Measurements from ENCODE around the gene ESR1. TPM values are rescaled to one million over a fixed set of nuclear protein-coding genes. Genes with fewer than 3 reads are reported as not detected.
"Not testable (repeated sequence)": the region's sequence is repeated elsewhere in the genome, so short reads cannot be mapped to it uniquely, and the experiment has no call there.

The ESR1 gene
- total and polyA plus RNA-seq, 12 donors: 0.09 to 1.9 (median 1.2) TPM

- TF ChIP-seq CTCF (IDR thresholded peaks at IDR 0.05): no peak
- ATAC-seq: no peak
- WGBS, 2 donors: 90 to 92% methylated on average over 3 of the region's 3 CpGs
- no peaks in the 10 kb centered on the region for H3K4me1 ChIP-seq
- DNase-seq: no peak
- H3K36me3 ChIP-seq: no peaks in the 10 kb centered on the region
- H3K9me3 ChIP-seq: no peaks in the 10 kb centered on the region
- H3K4me3 ChIP-seq: no peak overlapping the region
- H3K27me3 ChIP-seq: no peaks in the 10 kb centered on the region
- intact Hi-C loops (cut with DNase I): no loop called here
- no peak overlapping the region for H3K27ac ChIP-seq
Observed at GRCh38 chr6:151877458-151877857, 70.0 kb downstream of the ESR1 start.

DNA sequence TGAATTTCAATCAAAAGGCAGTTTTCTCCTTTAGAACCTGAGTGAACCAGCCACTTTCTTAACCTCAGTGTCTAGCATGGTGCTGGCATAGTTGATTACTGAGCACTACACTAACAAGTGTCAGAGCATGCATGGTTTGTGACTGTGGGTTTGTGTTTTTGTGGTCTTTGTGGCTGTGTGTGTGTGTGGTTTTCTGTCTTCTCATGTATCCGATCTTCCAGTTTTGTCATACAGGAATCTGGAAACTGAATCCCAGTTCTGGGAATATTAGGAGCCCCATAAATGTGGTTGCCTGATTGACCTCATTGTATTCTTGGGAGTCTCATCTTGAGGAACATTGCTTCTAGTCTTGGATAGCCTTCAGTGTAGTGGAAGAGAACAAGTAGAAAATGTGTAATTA is 73.7 kb downstream of the ESR1 start:
- 80 to 92% methylated on average over 1 of the region's 1 CpG for WGBS, 2 donors
- ATAC-seq (no peak), DNase-seq (no peak)
- no peaks in the 10 kb centered on the region for H3K9me3 ChIP-seq
- intact Hi-C loops (cut with DNase I): no loop called here
- H3K4me1 ChIP-seq: no peaks in the 10 kb centered on the region
- no peak overlapping the region for H3K27ac ChIP-seq
- no peak overlapping the region for H3K4me3 ChIP-seq
- no peaks in the 10 kb centered on the region for H3K36me3 ChIP-seq
- H3K27me3 ChIP-seq: no peaks in the 10 kb centered on the region
- TF ChIP-seq CTCF (IDR thresholded peaks at IDR 0.05): no peak

DNA sequence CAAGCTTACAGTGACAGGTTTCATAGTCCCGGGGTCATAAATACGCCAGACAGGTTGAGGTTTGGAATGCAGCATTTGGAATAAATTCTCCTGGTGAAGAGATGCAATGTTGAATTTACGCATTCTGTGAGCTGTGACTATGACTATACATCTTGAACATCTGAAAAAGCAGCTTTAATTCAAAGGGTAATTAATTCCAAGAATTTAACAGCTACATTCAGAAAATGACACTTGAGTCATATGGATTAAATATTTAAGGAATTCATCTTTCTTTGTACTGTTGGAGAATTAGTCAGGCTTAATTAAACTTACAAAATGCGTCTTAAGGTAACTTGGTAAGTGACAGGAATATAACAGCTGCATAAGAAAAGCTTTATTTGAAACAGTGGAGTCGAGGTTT is 74.7 kb downstream of the ESR1 start:
- 91 to 94% methylated on average over 5 of the region's 5 CpGs for WGBS, 2 donors
- DNase-seq (no peak), ATAC-seq (no peak)
- Histone ChIP-seq H3K4me3 (no peak overlapping the region), H3K27me3 (no peaks in the 10 kb centered on the region), H3K4me1 (no peaks in the 10 kb centered on the region), H3K27ac (no peak overlapping the region), H3K9me3 (no peaks in the 10 kb centered on the region), H3K36me3 (no peaks in the 10 kb centered on the region)
- intact Hi-C loops (cut with DNase I): no loop called here
- TF ChIP-seq CTCF (IDR thresholded peaks at IDR 0.05): no peak

GRCh38 chr6:151885234-151885633 is 77.8 kb downstream of the ESR1 start:
- no peaks in the 10 kb centered on the region for H3K36me3 ChIP-seq
- no peaks in the 10 kb centered on the region for H3K4me1 ChIP-seq
- intact Hi-C loops (cut with DNase I): no loop called here
- no peak overlapping the region for H3K4me3 ChIP-seq
- no peak for TF ChIP-seq CTCF (IDR thresholded peaks at IDR 0.05)
- H3K9me3 ChIP-seq: peaks cover 0 to 16% (median 0%) of the 10 kb centered on the region in 11 donors
- H3K27me3 ChIP-seq: no peaks in the 10 kb centered on the region
- ATAC-seq (no peak), DNase-seq (no peak)
- no peak overlapping the region for H3K27ac ChIP-seq
- 96 to 98% methylated on average over 4 of the region's 4 CpGs for WGBS, 2 donors

GRCh38 chr6:151891524-151891923 is 84.0 kb downstream of the ESR1 start:
- H3K4me1 ChIP-seq: no peaks in the 10 kb centered on the region
- H3K36me3 ChIP-seq: no peaks in the 10 kb centered on the region
- H3K27me3 ChIP-seq: no peaks in the 10 kb centered on the region
- 72% methylated on average over 3 of the region's 3 CpGs for WGBS, 2 donors
- peaks cover 0 to 30% (median 4%) of the 10 kb centered on the region in 11 donors for H3K9me3 ChIP-seq
- no peak overlapping the region for H3K27ac ChIP-seq
- intact Hi-C loops (cut with DNase I): no loop called here
- TF ChIP-seq CTCF (IDR thresholded peaks at IDR 0.05): no peak
- no peak overlapping the region for H3K4me3 ChIP-seq
- DNase-seq (no peak), ATAC-seq (no peak)

GRCh38 chr6:151894426-151894825 is 86.9 kb downstream of the ESR1 start:
- H3K27ac ChIP-seq; H3K4me1 ChIP-seq; intact Hi-C loops (cut with DNase I); H3K36me3 ChIP-seq; H3K27me3 ChIP-seq; ATAC-seq; H3K4me3 ChIP-seq; DNase-seq: not testable (repeated sequence)
- peaks cover 0 to 37% (median 0%) of the 10 kb centered on the region in 11 donors for H3K9me3 ChIP-seq
- 52% methylated on average over 3 of the region's 3 CpGs for WGBS, 2 donors

GRCh38 chr6:151899221-151899620 is 91.7 kb downstream of the ESR1 start:
- peaks cover 0 to 31% (median 0%) of the 10 kb centered on the region in 11 donors for H3K9me3 ChIP-seq
- ATAC-seq; intact Hi-C loops (cut with DNase I); H3K4me3 ChIP-seq; H3K27me3 ChIP-seq; H3K4me1 ChIP-seq; DNase-seq; H3K36me3 ChIP-seq; H3K27ac ChIP-seq: not testable (repeated sequence)
- 98 to 100% methylated on average over 5 to 9 of the region's 33 CpGs for WGBS, 2 donors

Data from heart right ventricle (tissue), 16 donors.